SIG-M5 (cell line): ENCODE results near the gene CLECL1.
"Not testable (repeated sequence)": the region's sequence is repeated elsewhere in the genome, so short reads cannot be mapped to it uniquely, and the experiment has no call there.

Experiments used
- DNase-seq: peaks from one replicate; lab custom pipeline; 2025; lab: John Stamatoyannopoulos, UW

The CLECL1 gene

DNA sequence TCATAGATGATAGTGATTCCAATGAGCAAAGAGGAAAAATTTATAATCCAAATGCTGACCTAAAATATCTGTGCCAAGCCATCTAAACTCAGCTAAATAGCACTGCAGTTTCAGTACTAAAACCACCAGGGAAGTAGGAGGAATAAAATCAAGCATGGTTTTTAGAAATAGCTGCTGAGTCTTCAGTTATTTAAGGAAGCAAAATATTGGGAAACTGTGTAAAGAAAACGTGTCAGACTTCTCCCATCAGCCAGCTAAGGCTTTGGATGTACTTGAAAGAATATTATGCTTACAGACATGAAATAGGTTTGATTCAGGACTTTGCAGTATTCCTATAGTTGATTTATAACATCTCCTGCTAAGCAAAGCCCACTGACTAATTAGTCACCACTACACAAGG, 38.7 kb downstream of the CLECL1 start:
- DNase-seq, result no peak

- DNase-seq, result no peak
These were observed 40.0 kb downstream of the CLECL1 start for GRCh38 chr12:9692909-9693308.

DNA sequence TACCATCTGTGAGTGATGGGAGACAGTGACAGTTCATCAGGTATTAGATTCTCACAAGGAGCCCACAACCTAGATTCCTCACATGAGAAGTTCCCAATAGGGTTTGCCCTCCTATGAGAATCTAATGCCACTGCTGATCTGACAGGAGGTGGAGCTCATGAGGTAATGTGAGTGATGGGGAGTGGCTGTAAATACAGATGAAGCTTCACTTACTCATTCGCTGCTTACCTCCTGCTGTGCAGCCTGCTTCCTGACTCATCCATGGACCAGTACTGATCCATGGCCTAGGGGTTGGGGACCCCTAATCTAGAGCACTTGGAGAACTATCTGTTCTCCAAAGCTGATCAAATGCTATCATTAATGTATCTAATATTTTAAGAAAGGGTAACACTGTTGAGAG, 45.7 kb downstream of the CLECL1 start:
- DNase-seq, result no peak

DNA sequence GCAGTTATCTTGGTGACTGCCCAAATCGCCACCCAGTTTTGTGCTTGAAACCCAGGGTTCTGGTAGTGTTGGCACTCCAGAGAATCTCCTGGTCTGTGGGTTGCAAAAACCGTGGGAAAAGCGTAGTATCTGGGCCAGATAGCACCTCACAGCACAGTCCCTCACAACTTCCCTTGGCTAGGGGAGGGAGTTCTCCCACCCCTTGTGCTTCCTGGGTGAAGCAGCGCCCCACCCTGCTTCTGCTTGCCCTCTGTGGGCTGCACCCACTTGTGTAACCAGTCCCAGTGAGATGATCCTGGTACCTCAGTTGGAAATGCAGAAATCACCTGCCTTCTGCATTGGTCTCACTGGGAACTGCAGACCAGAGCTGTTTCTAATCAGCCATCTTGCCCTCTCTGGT, 47.0 kb downstream of the CLECL1 start:
- DNase-seq, result no peak

DNA sequence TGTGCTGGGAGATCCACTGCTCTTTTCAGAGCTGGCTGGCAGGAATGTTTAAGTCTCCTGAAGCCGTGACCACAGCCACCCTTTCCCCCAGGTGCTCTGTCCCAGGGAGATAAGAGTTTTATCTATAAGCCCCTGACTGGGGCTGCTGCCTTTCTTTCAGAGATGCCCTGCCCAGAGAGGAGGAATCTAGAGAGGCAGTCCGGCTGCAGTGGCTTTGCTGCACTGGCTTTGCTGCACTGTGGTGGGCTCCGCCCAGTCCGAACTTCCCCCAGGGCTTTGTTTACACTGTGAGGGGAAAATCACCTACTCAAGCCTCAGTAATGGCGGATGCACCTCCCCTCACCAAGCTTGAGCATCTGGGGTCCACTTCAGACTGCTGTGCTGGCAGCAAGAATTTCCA, 47.5 kb downstream of the CLECL1 start:
- DNase-seq, result not testable (repeated sequence)

GRCh38 chr12:9682949-9683348, 49.9 kb downstream of the CLECL1 start:
- DNase-seq, result not testable (repeated sequence)

GRCh38 chr12:9682508-9682907, 50.4 kb downstream of the CLECL1 start:
- not testable (repeated sequence) for DNase-seq

- DNase-seq, result no peak
These were observed 58.7 kb downstream of the CLECL1 start for GRCh38 chr12:9674226-9674590.

DNA sequence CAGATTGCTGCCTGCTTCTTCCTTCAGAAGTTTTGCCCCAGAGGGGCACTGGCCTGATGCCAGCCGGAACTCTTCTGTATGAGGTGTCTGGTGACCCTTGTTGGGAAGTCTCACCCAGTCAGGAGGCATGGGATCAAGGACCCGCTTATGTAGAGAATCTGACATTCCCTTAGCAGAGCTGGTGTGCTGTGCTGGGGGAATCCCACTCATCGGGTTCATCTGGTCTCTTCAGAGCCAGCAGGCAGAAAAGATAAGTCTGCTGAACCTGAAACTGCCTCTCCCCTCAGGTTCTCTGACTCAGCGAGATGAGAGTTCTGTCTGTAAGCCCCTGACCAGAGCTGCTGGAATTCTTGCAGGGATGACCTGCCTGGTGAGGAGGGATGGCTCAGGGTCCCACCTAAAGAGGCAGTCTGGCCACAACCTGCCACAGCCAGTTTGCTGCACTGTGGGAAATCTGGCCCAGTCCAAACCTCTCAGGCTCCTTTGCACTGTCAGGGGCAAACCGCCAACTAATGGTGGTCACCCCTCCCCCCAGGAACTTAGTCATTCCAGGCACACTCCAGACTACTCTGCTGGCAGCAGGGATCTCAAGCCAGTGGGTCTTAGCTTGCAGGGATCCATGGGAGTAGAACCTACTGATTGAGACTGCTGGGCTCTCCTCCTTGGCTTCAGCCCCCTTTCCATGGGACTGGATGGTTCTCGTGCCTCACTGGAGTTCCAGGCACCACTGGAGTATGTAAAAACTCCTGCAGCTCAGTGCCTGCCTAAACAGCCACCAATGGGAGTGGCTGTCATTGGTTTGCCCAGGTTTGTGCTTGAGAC, 59.3 kb downstream of the CLECL1 start:
- DNase-seq, result no peak
